GM18519 (cell line): ENCODE measurements around the gene MAGEA2B.
"Not testable (repeated sequence)": the region's sequence is repeated elsewhere in the genome, so short reads cannot be mapped to it uniquely, and the experiment has no call there.

ENCODE experiments used
- ATAC-seq: cut with Tn5 transposase; IDR thresholded peaks from one replicate; pipeline ENCODE4 v1.9.1; 2021; ENCODE audit warnings: mild to moderate bottlenecking, moderate library complexity; ENCODE audit not compliant: unreplicated experiment, low FRiP score

Gene MAGEA2B, protein sequence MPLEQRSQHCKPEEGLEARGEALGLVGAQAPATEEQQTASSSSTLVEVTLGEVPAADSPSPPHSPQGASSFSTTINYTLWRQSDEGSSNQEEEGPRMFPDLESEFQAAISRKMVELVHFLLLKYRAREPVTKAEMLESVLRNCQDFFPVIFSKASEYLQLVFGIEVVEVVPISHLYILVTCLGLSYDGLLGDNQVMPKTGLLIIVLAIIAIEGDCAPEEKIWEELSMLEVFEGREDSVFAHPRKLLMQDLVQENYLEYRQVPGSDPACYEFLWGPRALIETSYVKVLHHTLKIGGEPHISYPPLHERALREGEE

DNA sequence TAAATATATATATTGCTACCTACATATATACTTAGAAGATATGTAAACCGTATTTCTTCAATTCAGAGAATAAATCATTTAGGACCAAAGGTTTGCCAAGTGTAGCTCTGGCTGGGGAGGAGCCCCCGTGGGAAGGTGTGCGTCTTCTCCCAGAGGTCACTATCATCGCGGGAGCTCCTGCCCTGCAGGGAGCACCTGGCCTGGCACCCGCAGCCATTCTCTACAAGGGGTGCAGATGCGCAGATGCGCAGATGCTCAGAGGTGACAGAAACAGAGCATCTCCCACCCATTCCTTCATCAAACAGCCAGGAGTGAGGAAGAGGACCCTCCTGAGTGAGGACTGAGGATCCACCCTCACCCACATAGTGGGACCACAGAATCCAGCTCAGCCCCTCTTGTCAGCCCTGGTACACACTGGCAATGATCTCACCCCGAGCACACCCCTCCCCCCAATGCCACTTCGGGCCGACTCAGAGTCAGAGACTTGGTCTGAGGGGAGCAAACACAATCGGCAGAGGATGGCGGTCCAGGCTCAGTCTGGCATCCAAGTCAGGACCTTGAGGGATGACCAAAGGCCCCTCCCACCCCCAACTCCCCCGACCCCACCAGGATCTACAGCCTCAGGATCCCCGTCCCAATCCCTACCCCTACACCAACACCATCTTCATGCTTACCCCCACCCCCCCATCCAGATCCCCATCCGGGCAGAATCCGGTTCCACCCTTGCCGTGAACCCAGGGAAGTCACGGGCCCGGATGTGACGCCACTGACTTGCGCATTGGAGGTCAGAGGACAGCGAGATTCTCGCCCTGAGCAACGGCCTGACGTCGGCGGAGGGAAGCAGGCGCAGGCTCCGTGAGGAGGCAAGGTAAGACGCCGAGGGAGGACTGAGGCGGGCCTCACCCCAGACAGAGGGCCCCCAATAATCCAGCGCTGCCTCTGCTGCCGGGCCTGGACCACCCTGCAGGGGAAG is at the start of gene MAGEA2B:
Gene MAGEA2B (plus strand): TSS at position 814 of the 973 bp plus-strand sequence. CDS start 2,479 bp downstream, outside the sequence.
- not testable (repeated sequence) for ATAC-seq

DNA sequence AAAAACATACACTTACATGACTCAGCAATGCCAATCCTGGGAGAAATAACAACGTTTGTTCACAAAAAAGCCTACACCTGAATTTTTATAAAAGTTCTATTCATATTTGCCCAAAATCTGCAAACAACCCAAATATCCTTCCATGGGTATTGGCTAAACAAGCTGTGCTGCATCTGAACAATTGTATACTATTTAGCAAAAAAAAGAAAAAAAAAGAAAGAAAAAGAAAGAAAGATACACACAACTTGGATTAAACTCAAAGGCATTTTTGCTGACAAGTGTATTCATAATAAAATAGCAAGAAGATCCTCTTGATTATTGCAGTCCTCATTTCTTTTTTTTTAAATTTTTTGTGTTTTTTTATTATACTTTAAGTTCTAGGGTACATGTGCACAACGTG is 40.3 kb upstream of the MAGEA2B start:
- no peak for ATAC-seq

DNA sequence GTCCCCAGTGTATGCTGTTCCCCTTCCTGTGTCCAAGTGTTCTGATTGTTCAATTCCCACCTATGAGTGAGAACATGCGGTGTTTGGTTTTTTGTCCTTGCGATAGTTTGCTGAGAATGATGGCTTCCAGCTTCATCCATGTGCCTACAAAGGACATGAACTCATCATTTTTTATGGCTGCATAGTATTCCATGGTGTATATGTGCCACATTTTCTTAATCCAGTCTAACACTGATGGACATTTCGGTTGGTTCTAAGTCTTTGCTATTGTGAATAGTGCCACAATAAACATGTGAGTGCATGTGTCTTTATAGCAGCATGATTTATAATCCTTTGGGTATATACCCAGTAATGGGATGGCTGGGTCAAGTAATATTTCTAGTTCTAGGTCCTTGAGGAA is 39.8 kb upstream of the MAGEA2B start:
- not testable (repeated sequence) for ATAC-seq

DNA sequence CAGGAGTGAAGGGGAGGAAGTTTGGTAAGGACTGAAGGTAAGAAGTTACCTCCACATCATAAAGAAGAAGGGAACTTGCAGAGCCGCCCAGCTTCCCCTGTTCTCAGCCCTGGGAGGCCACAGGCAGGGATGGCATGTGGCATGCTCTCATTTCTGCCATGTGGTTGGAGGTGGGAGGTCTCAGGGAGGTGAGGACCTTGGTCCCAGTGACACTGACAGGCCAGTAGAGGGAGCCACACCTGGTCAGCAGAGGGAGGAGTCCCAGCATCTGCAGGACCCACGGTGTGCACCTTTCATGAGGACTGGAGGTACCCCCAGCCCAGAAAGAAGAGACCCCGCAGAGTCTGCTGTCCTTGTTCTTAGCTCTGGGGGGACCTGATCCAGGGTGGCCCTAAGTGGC is 33.4 kb upstream of the MAGEA2B start:
- peak; percentile 49 for ATAC-seq

DNA sequence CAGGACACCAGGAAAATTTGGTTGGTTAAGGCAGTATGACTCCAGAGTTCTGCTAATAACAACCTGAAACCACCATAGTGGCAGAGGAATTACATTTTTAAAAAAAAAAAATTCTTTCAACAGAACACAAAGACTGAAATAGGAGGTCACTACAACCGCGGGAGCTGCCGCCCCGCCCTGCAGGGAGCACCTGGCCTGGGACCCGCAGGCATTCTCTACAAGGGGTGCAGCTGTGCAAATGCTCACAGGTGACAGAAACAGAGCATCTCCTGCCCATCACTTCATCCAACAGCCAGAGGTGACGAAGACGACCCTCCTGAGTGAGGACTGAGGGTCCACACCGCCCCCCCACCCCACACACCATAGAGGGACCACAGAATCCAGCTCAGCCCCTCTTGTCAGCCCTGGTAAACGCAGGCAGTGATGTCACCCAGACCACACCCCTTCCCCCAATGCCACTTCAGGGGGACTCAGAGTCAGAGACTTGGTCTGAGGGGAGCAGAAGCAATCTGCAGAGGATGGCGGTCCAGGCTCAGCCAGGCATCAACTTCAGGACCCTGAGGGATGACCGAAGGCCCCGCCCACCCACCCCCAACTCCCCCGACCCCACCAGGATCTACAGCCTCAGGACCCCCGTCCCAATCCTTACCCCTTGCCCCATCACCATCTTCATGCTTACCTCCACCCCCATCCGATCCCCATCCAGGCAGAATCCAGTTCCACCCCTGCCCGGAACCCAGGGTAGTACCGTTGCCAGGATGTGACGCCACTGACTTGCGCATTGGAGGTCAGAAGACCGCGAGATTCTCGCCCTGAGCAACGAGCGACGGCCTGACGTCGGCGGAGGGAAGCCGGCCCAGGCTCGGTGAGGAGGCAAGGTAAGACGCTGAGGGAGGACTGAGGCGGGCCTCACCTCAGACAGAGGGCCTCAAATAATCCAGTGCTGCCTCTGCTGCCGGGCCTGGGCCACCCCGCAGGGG is 16.2 kb upstream of the MAGEA2B start, which contains the start of gene MAGEA3:
Gene MAGEA3 (plus strand): TSS at position 843 of the 980 bp plus-strand sequence. CDS start 2,039 bp downstream, outside the sequence.
- ATAC-seq: not testable (repeated sequence)

DNA sequence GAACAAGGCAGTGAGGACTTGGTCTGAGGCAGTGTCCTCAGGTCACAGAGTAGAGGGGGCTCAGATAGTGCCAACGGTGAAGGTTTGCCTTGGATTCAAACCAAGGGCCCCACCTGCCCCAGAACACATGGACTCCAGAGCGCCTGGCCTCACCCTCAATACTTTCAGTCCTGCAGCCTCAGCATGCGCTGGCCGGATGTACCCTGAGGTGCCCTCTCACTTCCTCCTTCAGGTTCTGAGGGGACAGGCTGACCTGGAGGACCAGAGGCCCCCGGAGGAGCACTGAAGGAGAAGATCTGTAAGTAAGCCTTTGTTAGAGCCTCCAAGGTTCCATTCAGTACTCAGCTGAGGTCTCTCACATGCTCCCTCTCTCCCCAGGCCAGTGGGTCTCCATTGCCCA is 14.0 kb upstream of the MAGEA2B start:
- not testable (repeated sequence) for ATAC-seq

DNA sequence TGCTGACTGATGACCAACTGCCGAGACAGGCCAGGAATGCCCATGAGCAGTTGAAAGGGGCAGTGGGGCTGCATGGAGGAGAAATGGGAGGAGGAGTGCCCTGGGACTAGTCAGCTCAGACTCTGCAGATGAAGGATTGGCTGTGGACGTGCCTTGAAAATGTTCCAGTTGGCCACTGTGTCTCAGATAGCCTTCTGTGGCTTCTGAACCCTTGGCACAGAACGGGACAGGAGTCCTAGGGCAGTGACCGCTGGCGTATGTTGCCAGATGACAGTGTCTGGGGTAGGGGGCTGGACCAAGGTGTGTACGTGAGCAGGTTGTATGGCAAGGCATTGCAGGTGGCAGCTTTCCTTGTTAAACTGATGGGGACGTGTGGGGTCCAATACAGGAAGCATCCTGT is 7.9 kb upstream of the MAGEA2B start:
- not testable (repeated sequence) for ATAC-seq

DNA sequence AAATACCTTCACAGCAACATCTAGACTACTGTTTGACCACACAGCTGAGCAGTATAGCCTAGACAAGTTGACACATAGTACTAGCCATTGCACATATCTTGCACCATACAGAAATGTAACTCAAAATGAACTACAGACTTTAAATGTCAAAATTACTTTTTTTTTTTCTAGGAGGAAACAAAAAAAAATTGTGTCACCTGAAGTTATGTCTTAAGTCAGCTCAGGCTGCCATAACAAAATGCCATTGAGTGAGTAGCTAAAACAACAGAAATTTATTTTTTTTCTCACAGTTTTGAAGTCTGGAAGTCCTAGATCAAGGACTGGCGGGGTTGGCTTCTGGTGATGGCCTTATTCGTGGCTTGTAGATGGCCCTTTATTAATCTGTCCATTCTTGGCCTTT is 5.3 kb upstream of the MAGEA2B start, which contains the start of gene CSAG2:
Gene CSAG2 (minus strand): TSS at position 101 of the 400 bp plus-strand sequence. CDS start 161 bp downstream, outside the sequence.
- ATAC-seq: not testable (repeated sequence)

DNA sequence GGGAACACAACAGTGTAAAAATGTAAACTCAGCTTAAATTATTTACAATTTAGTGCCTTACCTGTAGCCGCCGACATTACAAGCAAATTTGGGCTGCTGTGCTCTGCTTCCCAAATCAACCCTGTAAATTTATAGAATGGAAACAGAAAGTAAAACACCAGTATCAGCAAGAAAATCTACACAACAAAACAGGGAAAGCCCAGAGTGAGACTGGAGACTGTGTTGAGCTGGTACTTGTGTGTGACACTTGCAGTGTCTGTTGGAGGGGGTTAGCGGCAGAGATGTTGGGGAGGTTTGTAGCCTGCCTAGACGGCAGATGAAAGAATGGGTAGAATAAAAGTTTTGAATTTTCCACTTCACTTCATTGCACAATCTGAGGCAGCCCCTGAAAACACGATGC is 1.2 kb upstream of the MAGEA2B start:
- ATAC-seq: not testable (repeated sequence)

DNA sequence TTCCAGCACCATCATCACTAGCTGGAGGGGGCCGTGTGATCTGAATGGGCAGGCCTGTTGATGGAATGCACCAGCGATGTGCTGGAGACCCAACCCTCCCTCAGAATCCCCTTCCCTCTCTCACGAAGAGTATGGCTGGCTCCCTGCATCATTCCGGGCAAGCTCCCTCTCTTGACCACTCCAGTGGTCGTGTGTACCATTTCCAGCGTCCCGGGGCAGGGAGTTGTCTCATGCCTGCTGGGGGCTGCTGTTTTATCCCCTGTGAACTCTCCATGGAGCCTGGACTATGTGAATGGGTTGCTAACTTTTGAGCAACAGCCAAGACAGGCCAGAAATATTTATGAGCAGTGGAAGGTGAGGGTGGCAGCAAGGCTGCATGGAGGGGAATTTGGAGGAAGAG is 11.0 kb downstream of the MAGEA2B start:
- ATAC-seq: no peak

DNA sequence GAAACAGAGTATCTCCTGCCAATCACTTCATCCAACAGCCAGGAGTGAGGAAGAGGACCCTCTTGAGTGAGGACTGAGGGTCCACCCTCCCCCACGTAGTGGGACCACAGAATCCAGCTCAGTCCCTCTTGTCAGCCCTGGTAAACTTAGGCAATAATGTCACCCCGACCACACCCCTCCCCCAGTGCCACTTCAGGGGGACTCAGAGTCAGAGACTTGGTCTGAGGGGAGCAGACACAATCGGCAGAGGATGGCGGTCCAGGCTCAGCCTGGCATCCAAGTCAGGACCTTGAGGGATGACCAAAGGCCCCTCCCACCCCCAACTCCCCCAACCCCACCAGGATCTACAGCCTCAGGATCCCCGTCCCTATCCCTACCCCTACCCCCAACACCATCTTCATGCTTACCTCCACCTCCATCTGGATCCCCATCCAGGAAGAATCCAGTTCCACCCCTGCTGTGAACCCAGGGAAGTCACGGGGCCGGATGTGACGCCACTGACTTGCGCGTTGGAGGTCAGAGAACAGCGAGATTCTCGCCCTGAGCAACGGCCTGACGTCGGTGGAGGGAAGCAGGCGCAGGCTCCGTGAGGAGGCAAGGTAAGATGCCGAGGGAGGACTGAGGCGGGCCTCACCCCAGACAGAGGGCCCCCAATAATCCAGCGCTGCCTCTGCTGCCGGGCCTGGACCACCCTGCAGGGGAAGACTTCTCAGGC is 19.0 kb downstream of the MAGEA2B start, which contains the start of the genes CSAG1 and MAGEA12:
Gene CSAG1 (minus strand): TSS at position 461 of the 715 bp plus-strand sequence. CDS start 1,261 bp downstream, outside the sequence.
Gene MAGEA12 (plus strand): TSS at position 497 of the 715 bp plus-strand sequence. CDS start 2,405 bp downstream, outside the sequence.
- no peak for ATAC-seq

DNA sequence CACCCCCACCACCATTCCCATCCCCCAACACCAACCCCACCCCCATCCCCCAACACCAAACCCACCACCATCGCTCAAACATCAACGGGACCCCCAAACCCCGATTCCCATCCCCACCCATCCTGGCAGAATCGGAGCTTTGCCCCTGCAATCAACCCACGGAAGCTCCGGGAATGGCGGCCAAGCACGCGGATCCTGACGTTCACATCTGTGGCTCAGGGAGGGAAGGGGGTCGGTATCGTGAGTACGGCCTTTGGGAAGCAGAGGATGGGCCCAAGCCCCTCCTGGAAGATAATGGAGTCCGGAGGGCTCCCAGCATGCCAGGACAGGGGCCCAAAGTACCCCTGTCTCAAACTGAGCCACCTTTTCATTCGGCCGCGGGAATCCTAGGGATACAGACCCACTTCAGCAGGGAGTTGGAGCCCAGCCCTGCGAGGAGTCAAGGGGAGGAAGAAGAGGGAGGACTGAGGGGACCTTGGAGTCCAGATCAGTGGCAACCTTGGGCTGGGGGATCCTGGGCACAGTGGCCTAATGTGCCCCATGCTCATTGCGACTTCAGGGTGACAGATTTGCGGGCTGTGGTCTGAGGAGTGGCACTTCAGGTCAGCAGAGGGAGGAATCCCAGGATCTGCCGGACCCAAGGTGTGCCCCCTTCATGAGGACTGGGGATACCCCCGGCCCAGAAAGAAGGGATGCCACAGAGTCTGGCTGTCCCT is 19.9 kb downstream of the MAGEA2B start:
- not testable (repeated sequence) for ATAC-seq

DNA sequence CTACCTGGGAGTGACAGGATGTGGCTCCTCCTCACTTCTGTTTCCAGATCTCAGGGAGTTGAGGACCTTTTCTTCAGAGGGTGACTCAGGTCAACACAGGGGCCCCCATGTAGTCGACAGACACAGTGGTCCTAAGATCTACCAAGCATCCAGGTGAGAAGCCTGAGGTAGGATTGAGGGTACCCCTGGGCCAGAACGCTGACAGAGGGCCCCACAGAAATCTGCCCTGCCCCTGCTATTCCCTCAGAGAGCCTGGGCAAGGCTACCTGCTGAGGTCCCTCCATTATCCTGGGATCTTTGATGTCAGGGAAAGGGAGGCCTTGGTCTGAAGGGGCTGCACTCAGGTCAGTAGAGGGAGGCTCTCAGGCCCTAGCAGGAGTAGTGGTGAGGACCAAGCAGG is 20.7 kb downstream of the MAGEA2B start:
- ATAC-seq: no peak

DNA sequence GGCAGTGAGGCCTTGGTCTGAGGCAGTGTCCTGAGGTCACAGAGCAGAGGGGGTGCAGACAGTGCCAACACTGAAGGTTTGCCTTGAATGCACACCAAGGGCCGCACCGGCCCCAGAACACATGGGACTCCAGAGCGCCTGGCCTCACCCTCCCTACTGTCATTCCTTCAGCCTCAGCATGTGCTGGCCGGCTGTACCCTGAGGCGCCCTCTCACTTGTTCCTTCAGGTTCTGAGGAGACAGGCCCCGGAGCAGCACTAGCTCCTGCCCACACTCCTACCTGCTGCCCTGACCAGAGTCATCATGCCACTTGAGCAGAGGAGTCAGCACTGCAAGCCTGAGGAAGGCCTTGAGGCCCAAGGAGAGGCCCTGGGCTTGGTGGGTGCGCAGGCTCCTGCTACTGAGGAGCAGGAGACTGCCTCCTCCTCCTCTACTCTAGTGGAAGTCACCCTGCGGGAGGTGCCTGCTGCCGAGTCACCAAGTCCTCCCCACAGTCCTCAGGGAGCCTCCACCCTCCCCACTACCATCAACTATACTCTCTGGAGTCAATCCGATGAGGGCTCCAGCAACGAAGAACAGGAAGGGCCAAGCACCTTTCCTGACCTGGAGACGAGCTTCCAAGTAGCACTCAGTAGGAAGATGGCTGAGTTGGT is 21.6 kb downstream of the MAGEA2B start:
- no peak for ATAC-seq

DNA sequence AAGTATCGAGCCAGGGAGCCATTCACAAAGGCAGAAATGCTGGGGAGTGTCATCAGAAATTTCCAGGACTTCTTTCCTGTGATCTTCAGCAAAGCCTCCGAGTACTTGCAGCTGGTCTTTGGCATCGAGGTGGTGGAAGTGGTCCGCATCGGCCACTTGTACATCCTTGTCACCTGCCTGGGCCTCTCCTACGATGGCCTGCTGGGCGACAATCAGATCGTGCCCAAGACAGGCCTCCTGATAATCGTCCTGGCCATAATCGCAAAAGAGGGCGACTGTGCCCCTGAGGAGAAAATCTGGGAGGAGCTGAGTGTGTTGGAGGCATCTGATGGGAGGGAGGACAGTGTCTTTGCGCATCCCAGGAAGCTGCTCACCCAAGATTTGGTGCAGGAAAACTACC is 22.1 kb downstream of the MAGEA2B start:
- ATAC-seq: not testable (repeated sequence)

DNA sequence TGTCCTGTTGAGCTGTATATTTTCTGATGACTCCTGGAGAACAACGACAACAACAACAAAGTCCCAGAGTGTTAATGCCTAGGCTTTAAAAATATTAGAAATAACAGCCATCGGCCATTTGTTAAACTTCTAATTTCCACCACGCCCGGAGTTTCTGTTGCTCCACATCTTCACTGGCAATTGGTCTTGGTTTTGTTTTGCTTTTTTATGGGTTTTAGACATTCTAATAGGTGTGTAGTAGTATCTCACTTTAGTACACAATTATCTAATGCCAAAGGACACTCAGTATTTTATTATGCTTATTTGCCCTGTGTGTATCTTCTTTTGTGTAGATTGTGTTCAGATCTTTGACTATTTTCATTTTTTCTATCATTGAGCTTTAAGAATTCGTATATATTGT is 24.1 kb downstream of the MAGEA2B start:
- no peak for ATAC-seq

DNA sequence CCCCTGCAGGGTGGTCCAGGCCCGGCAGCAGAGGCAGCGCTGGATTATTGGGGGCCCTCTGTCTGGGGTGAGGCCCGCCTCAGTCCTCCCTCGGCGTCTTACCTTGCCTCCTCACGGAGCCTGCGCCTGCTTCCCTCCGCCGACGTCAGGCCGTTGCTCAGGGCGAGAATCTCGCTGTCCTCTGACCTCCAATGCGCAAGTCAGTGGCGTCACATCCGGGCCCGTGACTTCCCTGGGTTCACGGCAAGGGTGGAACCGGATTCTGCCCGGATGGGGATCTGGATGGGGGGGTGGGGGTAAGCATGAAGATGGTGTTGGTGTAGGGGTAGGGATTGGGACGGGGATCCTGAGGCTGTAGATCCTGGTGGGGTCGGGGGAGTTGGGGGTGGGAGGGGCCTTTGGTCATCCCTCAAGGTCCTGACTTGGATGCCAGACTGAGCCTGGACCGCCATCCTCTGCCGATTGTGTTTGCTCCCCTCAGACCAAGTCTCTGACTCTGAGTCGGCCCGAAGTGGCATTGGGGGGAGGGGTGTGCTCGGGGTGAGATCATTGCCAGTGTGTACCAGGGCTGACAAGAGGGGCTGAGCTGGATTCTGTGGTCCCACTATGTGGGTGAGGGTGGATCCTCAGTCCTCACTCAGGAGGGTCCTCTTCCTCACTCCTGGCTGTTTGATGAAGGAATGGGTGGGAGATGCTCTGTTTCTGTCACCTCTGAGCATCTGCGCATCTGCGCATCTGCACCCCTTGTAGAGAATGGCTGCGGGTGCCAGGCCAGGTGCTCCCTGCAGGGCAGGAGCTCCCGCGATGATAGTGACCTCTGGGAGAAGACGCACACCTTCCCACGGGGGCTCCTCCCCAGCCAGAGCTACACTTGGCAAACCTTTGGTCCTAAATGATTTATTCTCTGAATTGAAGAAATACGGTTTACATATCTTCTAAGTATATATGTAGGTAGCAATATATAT is 39.5 kb downstream of the MAGEA2B start, which contains the start of gene MAGEA2:
Gene MAGEA2 (minus strand): TSS at position 157 of the 965 bp plus-strand sequence. CDS start 2,479 bp downstream, outside the sequence.
- ATAC-seq: not testable (repeated sequence)
